HG03103 (cell line): ENCODE data around the gene PATJ.
"Not testable (repeated sequence)": the region's sequence is repeated elsewhere in the genome, so short reads cannot be mapped to it uniquely, and the experiment has no call there.

Source experiments
- ATAC-seq: cut with Tn5 transposase; IDR thresholded peaks from one replicate; pipeline ENCODE4 v1.9.1; 2021; ENCODE audit warnings: low read depth; ENCODE audit not compliant: unreplicated experiment

The PATJ gene

DNA sequence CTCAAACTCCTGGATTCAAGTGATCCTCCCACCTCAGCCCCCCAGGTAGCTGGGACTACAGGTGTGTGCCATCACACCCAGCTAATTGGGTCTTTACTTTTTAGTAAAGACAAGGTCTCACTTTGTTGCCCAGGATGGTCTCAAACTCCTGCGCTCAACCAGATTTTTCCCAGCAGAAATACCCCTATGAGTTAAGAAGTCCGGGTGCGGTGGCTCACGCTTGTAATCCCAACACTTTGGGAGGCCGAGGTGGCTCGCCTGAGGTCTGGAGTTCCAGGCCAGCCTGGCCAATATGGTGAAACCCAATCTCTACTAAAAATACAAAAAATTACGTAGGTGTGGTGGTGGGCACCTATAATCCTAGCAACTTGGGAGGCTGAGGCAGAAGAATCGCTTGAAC is 445.8 kb downstream of the PATJ start:
- ATAC-seq, result no peak

- ATAC-seq, result no peak
Measured at GRCh38 chr1:62194651-62195544, 452.6 kb downstream of the PATJ start, which contains the start of gene L1TD1. Gene L1TD1 (plus strand): TSS chr1:62194849. CDS start chr1:62206629, 11,780 bp downstream.

- no peak for ATAC-seq
Measured at GRCh38 chr1:62196086-62196690, 453.9 kb downstream of the PATJ start.

- ATAC-seq, result no peak
Measured at GRCh38 chr1:62198069-62198780, 455.9 kb downstream of the PATJ start.

DNA sequence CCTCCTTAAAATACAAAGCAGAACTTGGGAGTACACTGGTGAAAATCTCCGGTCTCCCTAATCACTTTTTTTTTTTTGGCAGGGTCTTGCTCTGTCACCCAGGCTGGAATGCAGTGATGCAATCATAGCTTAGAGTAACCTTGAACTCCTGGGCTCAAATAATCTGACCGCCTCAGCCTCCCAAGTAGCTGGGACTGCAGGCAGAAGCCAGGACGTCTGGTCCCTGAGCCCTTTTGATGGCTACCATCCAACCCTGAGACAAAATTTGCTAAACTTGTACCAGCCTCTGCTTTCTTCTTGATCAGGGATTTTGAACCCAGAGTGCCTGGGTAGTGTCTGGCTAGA is 456.5 kb downstream of the PATJ start:
- no peak for ATAC-seq

DNA sequence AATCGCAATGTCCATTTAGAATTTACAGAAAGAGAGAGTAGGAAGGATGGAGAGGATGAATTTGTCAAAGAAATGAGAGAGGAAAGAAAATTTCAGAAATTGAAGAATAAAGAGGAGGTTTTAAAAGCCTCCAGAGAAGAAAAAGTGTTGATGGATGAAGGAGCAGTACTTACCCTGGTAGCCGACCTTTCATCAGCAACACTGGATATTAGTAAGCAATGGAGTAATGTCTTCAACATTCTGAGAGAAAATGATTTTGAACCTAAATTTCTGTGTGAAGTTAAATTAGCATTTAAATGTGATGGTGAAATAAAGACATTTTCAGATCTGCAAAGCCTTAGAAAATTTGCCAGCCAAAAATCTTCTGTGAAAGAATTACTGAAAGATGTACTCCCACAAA is 464.9 kb downstream of the PATJ start:
- no peak for ATAC-seq

DNA sequence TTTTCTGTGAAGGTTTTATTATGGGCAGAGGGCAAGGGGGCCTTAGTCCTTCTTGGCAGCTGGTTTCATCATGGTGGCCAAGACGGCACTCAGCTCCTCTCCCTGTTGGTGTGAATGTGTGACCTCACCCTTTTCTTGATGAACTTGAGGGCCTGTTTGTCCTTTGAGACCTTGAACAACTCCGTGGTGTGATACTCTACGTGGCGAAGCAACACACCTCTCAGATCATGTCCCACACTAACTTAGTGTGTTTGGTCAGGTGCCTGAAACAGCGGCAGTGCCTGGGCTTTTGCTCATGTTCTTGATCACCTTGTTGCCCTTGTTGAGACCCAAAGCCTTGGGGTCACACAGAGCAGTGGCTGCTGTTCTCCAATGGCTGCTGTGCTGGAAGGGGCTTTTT is 465.8 kb downstream of the PATJ start:
- ATAC-seq, result no peak

DNA sequence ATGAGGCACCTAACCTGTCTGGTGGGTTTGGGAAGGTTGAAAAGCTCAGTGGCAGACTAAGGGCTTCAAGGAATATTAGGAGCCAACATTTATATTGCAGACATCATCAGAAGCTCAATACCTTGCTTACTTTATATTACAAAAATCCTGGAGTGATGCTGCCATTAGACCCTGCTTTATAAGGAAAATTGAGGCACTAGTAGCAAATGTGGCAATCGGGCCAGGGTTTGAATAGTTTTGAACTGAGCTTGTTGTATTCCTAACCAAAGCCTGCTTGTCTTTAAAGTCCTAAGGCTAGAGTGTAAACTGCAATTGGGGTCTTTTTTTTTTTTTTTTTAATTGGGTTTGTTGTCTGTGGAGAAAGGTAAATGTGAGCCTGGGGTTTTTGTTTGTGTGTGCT is 466.7 kb downstream of the PATJ start:
- no peak for ATAC-seq

DNA sequence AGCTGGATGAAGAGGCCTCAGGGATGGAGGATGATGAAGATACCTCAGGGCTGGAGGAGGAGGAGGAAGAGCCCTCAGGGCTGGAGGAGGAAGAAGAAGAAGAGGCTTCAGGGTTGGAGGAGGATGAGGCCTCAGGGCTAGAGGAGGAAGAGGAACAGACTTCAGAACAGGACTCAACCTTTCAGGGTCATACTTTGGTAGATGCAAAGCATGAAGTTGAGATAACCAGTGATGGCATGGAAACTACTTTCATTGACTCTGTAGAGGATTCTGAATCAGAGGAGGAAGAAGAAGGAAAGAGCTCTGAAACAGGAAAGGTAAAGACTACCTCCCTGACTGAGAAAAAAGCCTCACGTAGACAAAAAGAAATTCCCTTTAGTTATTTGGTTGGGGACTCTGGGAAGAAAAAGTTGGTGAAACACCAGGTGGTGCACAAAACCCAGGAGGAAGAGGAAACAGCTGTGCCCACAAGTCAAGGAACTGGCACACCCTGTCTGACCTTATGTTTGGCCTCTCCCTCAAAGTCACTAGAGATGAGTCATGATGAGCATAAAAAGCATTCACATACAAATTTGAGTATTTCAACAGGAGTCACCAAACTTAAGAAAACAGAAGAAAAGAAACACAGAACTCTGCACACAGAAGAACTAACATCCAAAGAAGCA is 467.8 kb downstream of the PATJ start:
- ATAC-seq, result no peak

- ATAC-seq, result no peak
Measured at GRCh38 chr1:62210960-62211359, 468.7 kb downstream of the PATJ start.

- ATAC-seq, result no peak
Measured at GRCh38 chr1:62212411-62212810, 470.1 kb downstream of the PATJ start.

DNA sequence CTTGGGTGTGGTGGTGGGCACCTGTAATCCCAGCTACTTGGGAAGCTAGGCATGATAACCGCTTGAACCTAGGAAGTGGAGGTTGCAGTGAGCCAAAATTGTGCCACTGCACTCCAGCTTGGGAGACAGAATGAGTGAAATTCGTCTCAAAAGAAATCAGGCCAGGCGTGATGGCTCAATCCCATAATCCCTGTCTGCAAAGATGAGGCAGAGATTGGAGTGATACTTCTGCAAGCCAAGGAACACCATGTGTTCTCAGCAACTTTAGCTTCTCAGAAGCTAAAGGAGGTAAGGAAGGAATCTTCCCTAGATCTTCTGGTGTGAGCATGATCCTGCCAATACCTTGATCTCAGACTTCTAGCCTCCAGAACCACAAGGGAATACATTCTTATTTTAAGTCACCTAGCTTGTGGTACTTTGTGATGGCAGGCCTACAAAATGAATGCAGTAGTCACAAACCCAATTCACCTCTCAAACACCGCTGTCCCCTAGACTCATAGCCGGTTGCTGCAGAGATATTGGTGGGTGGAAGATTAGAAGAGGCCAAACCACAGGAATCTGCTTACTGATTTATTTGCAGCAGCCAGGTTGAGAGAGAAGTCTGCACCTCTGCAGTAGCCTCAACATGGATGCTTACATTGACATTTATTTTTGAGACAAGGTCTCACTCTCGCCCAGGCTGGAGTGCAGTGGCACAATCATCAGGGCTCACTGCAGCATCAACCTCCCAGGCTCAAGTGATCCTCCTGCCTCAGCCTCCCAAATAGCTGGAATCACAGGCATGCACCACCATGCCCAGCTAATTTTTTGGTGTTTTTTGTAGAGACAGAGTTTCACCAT is 471.0 kb downstream of the PATJ start:
- no peak for ATAC-seq

- ATAC-seq, result no peak
Measured at GRCh38 chr1:62218604-62219003, 476.3 kb downstream of the PATJ start.

DNA sequence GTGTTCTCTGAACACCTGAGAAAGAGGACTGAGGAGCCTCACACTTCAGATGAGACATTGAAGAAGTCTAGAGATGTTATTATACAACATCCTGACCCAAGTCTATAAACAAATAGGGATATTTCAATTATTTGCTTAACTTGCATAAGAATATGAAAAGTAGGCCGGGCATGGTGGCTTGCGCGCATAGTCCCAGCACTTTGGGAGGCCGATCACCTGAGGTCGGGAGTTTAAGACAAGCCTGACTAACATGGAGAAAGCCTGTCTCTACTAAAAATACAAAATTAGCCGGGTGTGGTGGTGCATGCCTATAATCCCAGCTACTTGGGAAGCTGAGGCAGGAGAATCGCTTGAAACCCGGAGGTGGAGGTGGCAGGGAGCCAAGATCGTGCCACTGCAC is 478.2 kb downstream of the PATJ start:
- ATAC-seq, result not testable (repeated sequence)

DNA sequence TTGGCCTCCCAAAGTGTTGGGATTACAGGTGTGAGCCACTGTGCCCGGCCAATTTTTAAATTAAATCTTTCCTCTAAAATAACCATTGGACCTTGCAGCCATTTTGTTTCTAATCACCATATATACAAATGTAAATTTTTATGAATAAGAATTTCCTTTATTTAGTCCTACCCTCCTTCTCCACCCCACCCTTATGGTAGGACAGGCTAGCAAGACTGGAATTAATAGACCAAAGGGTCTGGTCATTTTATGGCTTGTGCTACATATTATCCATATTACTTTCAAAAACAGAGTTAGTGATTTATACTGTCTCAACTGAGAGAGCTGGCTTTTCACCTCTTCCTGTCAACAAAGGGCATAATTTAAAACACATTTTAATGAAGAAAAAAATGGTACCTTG is 478.9 kb downstream of the PATJ start:
- no peak for ATAC-seq

DNA sequence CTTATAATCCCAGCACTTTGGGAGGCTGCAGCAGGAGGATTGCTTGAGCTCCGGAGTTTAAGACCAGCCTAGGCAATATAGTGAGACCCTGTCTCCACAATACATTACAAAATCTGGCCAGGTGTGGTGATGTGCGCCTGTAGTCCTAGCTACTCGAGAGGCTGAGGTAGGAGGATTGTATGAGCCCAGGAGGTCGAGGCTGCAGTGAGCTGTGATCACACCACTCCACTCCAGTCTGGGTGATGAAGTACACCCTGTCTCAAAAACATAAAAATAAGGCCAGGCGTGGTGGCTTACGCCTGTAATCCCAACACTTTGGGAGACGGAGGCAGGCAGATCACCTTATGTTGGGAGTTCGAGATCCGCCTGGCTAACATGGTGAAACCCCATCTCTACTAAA is 480.0 kb downstream of the PATJ start:
- no peak for ATAC-seq

DNA sequence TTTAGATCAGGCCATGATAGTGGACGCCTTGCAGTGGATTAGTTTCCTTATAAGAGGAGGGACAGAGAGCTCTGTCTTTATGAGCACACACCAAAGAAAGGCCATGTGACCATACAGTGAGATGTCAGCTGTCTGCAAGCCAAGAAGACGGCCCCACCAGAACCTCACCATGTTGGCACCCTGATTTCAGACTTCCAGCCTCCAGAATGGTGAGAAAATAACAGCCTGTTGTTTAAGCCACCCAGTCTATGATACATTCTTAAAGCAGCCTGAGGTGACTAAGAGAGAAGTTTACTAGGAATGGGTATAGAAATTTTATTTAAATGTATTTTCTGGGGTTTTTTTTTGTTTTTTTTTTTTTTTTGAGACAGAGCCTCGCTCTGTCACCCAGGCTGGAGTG is 481.9 kb downstream of the PATJ start:
- ATAC-seq, result no peak

DNA sequence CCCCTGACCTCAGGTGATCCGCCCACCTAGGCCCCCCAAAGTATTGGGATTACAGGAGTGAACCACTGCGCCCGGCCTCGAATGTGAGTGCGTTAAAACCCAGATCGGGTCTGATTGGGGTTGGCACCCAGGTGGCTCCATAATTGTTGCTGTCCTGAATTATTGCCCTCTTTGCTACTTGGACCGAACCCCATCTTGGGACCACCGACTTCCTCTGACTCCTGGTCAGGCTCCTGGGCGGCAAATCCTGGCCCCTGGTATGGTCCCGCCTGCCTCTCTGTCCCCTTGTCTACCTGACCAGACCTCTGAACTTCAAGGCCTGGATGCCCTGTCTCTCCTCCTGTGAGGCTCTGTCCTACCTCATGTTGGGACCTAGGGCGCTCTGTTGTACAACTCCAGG is 485.2 kb downstream of the PATJ start:
- ATAC-seq, result no peak
